HepG2 (cell line): ENCODE measurements around the gene NUP107. TPM values are rescaled to one million over a fixed set of nuclear protein-coding genes. Genes with fewer than 3 reads are reported as not detected.

Experiments
- FOXC1 ChIP-seq: sonication (generic); formaldehyde crosslinking; IDR thresholded peaks from 2 replicates; pipeline ENCODE4 v1.8.0; 2022; ENCODE audit warnings: mild to moderate bottlenecking, missing genetic modification reagents, borderline replicate concordance
- HHEX ChIP-seq: IDR thresholded peaks from 2 replicates; pipeline ENCODE4 v1.6.1; 2016; ENCODE audit warnings: control low read depth
- HMGXB3 ChIP-seq: sonication (generic); formaldehyde crosslinking; IDR thresholded peaks from 2 replicates; pipeline ENCODE4 v1.4.0; 2020; ENCODE audit warnings: missing genetic modification reagents, borderline replicate concordance
- MAF1 ChIP-seq: sonication (generic); formaldehyde crosslinking; IDR thresholded peaks from 2 replicates; pipeline ENCODE4 v1.5.0; 2020; ENCODE audit warnings: missing genetic modification reagents, borderline replicate concordance
- MNT ChIP-seq: fragments of 450-650 bp; IDR thresholded peaks from 2 replicates; pipeline ENCODE4 v1.6.1; 2016
- MTA1 ChIP-seq: sonication (generic); formaldehyde crosslinking; IDR thresholded peaks from 2 replicates; pipeline ENCODE4 v1.4.0; 2020; ENCODE audit warnings: missing genetic modification reagents, mild to moderate bottlenecking, borderline replicate concordance
- REL ChIP-seq: sonication (generic); formaldehyde crosslinking; conservative IDR thresholded peaks from 2 replicates; pipeline ENCODE4 v1.8.0; 2022; ENCODE audit warnings: mild to moderate bottlenecking, missing genetic modification reagents, moderate library complexity
- TBX3 ChIP-seq: fragments of 450-650 bp; IDR thresholded peaks from 2 replicates; pipeline ENCODE4 v1.6.1; 2017; ENCODE audit warnings: antibody characterized with exemption, mild to moderate bottlenecking, inconsistent platforms, borderline replicate concordance
- ZBTB7B ChIP-seq: sonication (generic); formaldehyde crosslinking; IDR thresholded peaks from 2 replicates; pipeline ENCODE4 v1.4.0; 2020; ENCODE audit warnings: missing genetic modification reagents
- ZNF124 ChIP-seq: sonication (generic); formaldehyde crosslinking; IDR thresholded peaks from 2 replicates; pipeline ENCODE4 v1.4.0; 2020; ENCODE audit warnings: missing genetic modification reagents
- ZNF317 ChIP-seq: sonication (generic); formaldehyde crosslinking; IDR thresholded peaks from 2 replicates; pipeline ENCODE4 v1.5.0; 2020; ENCODE audit warnings: mild to moderate bottlenecking, missing genetic modification reagents
- ZNF331 ChIP-seq: sonication (generic); formaldehyde crosslinking; IDR thresholded peaks from 2 replicates; pipeline ENCODE4 v1.4.0; 2020; ENCODE audit warnings: missing genetic modification reagents
- ZNF773 ChIP-seq: sonication (generic); formaldehyde crosslinking; IDR thresholded peaks from 2 replicates; pipeline ENCODE4 v1.4.0; 2020; ENCODE audit warnings: missing genetic modification reagents, borderline replicate concordance
- ZNF816 ChIP-seq: sonication (generic); formaldehyde crosslinking; IDR thresholded peaks from 2 replicates; pipeline ENCODE4 v1.8.0; 2022; ENCODE audit warnings: missing genetic modification reagents, mild to moderate bottlenecking, borderline replicate concordance
- ZXDC ChIP-seq: sonication (generic); formaldehyde crosslinking; IDR thresholded peaks from 2 replicates; pipeline ENCODE4 v1.5.0; 2020; ENCODE audit warnings: mild to moderate bottlenecking, missing genetic modification reagents
- polyA plus RNA-seq, 8 experiments: library from polyadenylated mRNA; depleted of rRNA in 3 of 8; stranded (reverse) in 7 of 8; unstranded in 1 of 8; fragments of >200 nt; fragmentation: Illumina TruSeq in 4 of 8; extraction: Trizol in 4 of 8; gene quantifications; 2 replicates each; pipeline versions ENCODE4 v1.2.1 to v1.2.3, GENCODE V29; 2011 to 2016; ENCODE audit warnings: low read depth in 4 of 8, missing spikeins in 1 of 8, mixed read lengths in 1 of 8; ENCODE audit not compliant: insufficient read depth in 1 of 8
- total RNA-seq, 5 experiments: library from RNA; depleted of rRNA; stranded (reverse); fragments of >200 nt; fragmentation: Illumina TruSeq; extraction: Trizol; gene quantifications; 2 replicates each; pipeline ENCODE4 v1.2.3, GENCODE V29; 2016; ENCODE audit warnings: low read depth in 1 of 5
- TF ChIP-seq, protein P1 (sequence below): sonication (generic); formaldehyde crosslinking; IDR thresholded peaks from 2 replicates; pipeline ENCODE4 v1.5.0; 2020; ENCODE audit warnings: mild to moderate bottlenecking, missing genetic modification reagents, borderline replicate concordance
- TF ChIP-seq, protein P2 (sequence below): sonication (generic); formaldehyde crosslinking; IDR thresholded peaks from 2 replicates; pipeline ENCODE4 v1.4.0; 2020; ENCODE audit warnings: missing genetic modification reagents

Gene NUP107
- total and polyA plus RNA-seq, 2 of the 13 experiments (the other 11 are each of a cell fraction or from before 2014, with no cell fraction given): 54.7 to 100 TPM

GRCh38 chr12:68745904-68746571 is 59.3 kb downstream of the NUP107 start, which contains the start of gene SLC35E3 (continued):
- TF ChIP-seq MAF1 (CRISPR knock-in tag): 0 out of 2 replicates have a peak, but pooled peaks have one; percentile 13
- TF ChIP-seq ZNF773 (CRISPR knock-in tag): no peak
- TF ChIP-seq, protein P1, sequence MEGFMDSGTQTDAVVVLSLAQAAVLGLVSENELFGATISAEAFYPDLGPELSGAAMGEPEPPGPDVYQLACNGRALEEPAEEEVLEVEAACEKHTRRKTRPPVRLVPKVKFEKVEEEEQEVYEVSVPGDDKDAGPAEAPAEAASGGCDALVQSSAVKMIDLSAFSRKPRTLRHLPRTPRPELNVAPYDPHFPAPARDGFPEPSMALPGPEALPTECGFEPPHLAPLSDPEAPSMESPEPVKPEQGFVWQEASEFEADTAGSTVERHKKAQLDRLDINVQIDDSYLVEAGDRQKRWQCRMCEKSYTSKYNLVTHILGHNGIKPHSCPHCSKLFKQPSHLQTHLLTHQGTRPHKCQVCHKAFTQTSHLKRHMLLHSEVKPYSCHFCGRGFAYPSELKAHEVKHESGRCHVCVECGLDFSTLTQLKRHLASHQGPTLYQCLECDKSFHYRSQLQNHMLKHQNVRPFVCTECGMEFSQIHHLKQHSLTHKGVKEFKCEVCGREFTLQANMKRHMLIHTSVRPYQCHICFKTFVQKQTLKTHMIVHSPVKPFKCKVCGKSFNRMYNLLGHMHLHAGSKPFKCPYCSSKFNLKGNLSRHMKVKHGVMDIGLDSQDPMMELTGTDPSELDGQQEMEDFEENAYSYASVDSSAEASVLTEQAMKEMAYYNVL (CRISPR knock-in tag): peak; percentile 70
- TF ChIP-seq REL: no peak
- TF ChIP-seq ZNF331: peak; percentile 60; the same call in 1 of the 2 replicates
- TF ChIP-seq ZNF317 (CRISPR knock-in tag): peak; percentile 88
- TF ChIP-seq ZXDC (CRISPR knock-in tag): 0 out of 2 replicates have a peak, but pooled peaks have one; percentile 62
- TF ChIP-seq, protein P2, sequence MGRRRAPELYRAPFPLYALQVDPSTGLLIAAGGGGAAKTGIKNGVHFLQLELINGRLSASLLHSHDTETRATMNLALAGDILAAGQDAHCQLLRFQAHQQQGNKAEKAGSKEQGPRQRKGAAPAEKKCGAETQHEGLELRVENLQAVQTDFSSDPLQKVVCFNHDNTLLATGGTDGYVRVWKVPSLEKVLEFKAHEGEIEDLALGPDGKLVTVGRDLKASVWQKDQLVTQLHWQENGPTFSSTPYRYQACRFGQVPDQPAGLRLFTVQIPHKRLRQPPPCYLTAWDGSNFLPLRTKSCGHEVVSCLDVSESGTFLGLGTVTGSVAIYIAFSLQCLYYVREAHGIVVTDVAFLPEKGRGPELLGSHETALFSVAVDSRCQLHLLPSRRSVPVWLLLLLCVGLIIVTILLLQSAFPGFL (CRISPR knock-in tag): no peak
- peak; percentile 62; the same call in 1 of the 2 replicates for TF ChIP-seq MTA1 (CRISPR knock-in tag)
- TF ChIP-seq ZNF124 (CRISPR knock-in tag): peak; percentile 34; the same call in 1 of the 2 replicates
- peak; percentile 66 for TF ChIP-seq FOXC1 (CRISPR knock-in tag)
- TF ChIP-seq HMGXB3 (CRISPR knock-in tag): peak; percentile 85
- peak; percentile 40; the same call in 1 of the 2 replicates for TF ChIP-seq ZBTB7B
- TF ChIP-seq MNT: peak; percentile 65
- TF ChIP-seq ZNF816: peak; percentile 40; the same call in 1 of the 2 replicates
- TF ChIP-seq HHEX: no peak
- no peak for TF ChIP-seq TBX3
